H54 (cell line): Measurements from ENCODE around the gene EVI5L.
"Not testable (repeated sequence)": the region's sequence is repeated elsewhere in the genome, so short reads cannot be mapped to it uniquely, and the experiment has no call there.

Experiments
- DNase-seq: peaks from one replicate; pipeline ENCODE4 v3.0.0; 2011; ENCODE audit warnings: low spot score, mixed read lengths; ENCODE audit not compliant: insufficient read length
- FAIRE-seq: peaks from 3 replicates; lab custom pipeline; 2011; peaks lifted over from hg19 to GRCh38; lab: Jason Lieb, UNC
- POLR2A ChIP-seq: IDR thresholded peaks from 2 replicates; pipeline ENCODE4 v1.6.1; 2011; ENCODE audit warnings: low read depth, mild to moderate bottlenecking, low read length

EVI5L gene

GRCh38 chr19:7799640-7800355 is 30.2 kb upstream of the EVI5L start:
- FAIRE-seq (peak; percentile 70), DNase-seq (peak; percentile 31)
- no peak for TF ChIP-seq POLR2A

- TF ChIP-seq POLR2A = no peak
- no peak for FAIRE-seq
Observed at GRCh38 chr19:7801020-7801570, 28.9 kb upstream of the EVI5L start.

GRCh38 chr19:7806234-7806633 is 23.8 kb upstream of the EVI5L start:
- DNase-seq (no peak), FAIRE-seq (no peak)
- TF ChIP-seq POLR2A = no peak

More at GRCh38 chr19:7801020-7801570, 28.9 kb upstream of the EVI5L start:
- DNase-seq = no peak

GRCh38 chr19:7806876-7807275 is 23.1 kb upstream of the EVI5L start:
- TF ChIP-seq POLR2A = no peak
- FAIRE-seq (no peak), DNase-seq (no peak)

- no peak for DNase-seq
- no peak for FAIRE-seq
- no peak for TF ChIP-seq POLR2A
Observed at GRCh38 chr19:7808108-7808507, 21.9 kb upstream of the EVI5L start.

- FAIRE-seq = no peak
- no peak for TF ChIP-seq POLR2A
Observed at GRCh38 chr19:7811989-7812388, 18.0 kb upstream of the EVI5L start.

GRCh38 chr19:7815325-7815724 is 14.7 kb upstream of the EVI5L start:
- TF ChIP-seq POLR2A = no peak
- no peak for FAIRE-seq
- DNase-seq = no peak

More at GRCh38 chr19:7811989-7812388, 18.0 kb upstream of the EVI5L start:
- DNase-seq = no peak

GRCh38 chr19:7816040-7816439 is 14.0 kb upstream of the EVI5L start:
- not testable (repeated sequence) for FAIRE-seq, DNase-seq

- DNase-seq (no peak), FAIRE-seq (no peak)
- no peak for TF ChIP-seq POLR2A
Observed at GRCh38 chr19:7817801-7818200, 12.2 kb upstream of the EVI5L start.

- DNase-seq (no peak), FAIRE-seq (no peak)
- TF ChIP-seq POLR2A = no peak
Observed at GRCh38 chr19:7818806-7819205, 11.2 kb upstream of the EVI5L start.

GRCh38 chr19:7819337-7819736 is 10.7 kb upstream of the EVI5L start:
- no peak for TF ChIP-seq POLR2A
- DNase-seq (no peak), FAIRE-seq (no peak)

- no peak for TF ChIP-seq POLR2A
- no peak for DNase-seq
- no peak for FAIRE-seq
Observed at GRCh38 chr19:7820588-7820987, 9.4 kb upstream of the EVI5L start.

GRCh38 chr19:7822910-7823515 is 7.0 kb upstream of the EVI5L start:
- no peak for TF ChIP-seq POLR2A
- no peak for FAIRE-seq
- DNase-seq = no peak

- no peak for DNase-seq
- TF ChIP-seq POLR2A = no peak
- no peak for FAIRE-seq
Observed at GRCh38 chr19:7823686-7824301, 6.2 kb upstream of the EVI5L start.
